SIG-M5 treated with dmso at 0.1 percent for 504 hours (cell line): Measurements from ENCODE around the gene FUBP1.
A peak's percentile ranks its signal among the peaks of the same experiment; 100 is the strongest.
"Not testable (repeated sequence)": the region's sequence is repeated elsewhere in the genome, so short reads cannot be mapped to it uniquely, and the experiment has no call there.

Experiments used
- DNase-seq: peaks from one replicate; lab custom pipeline; 2025; ENCODE audit not compliant: unreplicated experiment; lab: John Stamatoyannopoulos, UW

The FUBP1 gene

GRCh38 chr1:77951328-77951727, 27.5 kb downstream of the FUBP1 start:
- DNase-seq, result no peak

- DNase-seq, result peak; percentile 23
These were observed 28.0 kb downstream of the FUBP1 start for GRCh38 chr1:77950873-77951272.

- DNase-seq, result no peak
These were observed 29.9 kb downstream of the FUBP1 start for GRCh38 chr1:77948841-77949424.

GRCh38 chr1:77945345-77945744, 33.5 kb downstream of the FUBP1 start:
- no peak for DNase-seq

GRCh38 chr1:77942400-77943140, 36.3 kb downstream of the FUBP1 start:
- no peak for DNase-seq

GRCh38 chr1:77940921-77941570, 37.8 kb downstream of the FUBP1 start:
- DNase-seq, result no peak

GRCh38 chr1:77938651-77939050, 40.2 kb downstream of the FUBP1 start:
- DNase-seq, result no peak

- no peak for DNase-seq
These were observed 49.1 kb downstream of the FUBP1 start for GRCh38 chr1:77929806-77930205.

- no peak for DNase-seq
These were observed 51.5 kb downstream of the FUBP1 start for GRCh38 chr1:77927414-77927813.

- peak; percentile 91 for DNase-seq
These were observed 52.1 kb downstream of the FUBP1 start for GRCh38 chr1:77926561-77927357.

GRCh38 chr1:77925956-77926355, 52.9 kb downstream of the FUBP1 start:
- no peak for DNase-seq

- no peak for DNase-seq
These were observed 53.4 kb downstream of the FUBP1 start for GRCh38 chr1:77925518-77925917.

GRCh38 chr1:77918918-77919317, 60.0 kb downstream of the FUBP1 start:
- not testable (repeated sequence) for DNase-seq

GRCh38 chr1:77910116-77910515, 68.8 kb downstream of the FUBP1 start:
- DNase-seq, result no peak

- DNase-seq, result no peak
These were observed 72.2 kb downstream of the FUBP1 start for GRCh38 chr1:77906624-77907023.

- DNase-seq, result peak; percentile 58
These were observed 72.8 kb downstream of the FUBP1 start for GRCh38 chr1:77906019-77906545.

GRCh38 chr1:77905603-77906002, 73.3 kb downstream of the FUBP1 start:
- no peak for DNase-seq

- DNase-seq, result peak; percentile 32
These were observed 78.1 kb downstream of the FUBP1 start for GRCh38 chr1:77900687-77901293.

- no peak for DNase-seq
These were observed 79.1 kb downstream of the FUBP1 start for GRCh38 chr1:77899647-77900320.
